Natural killer cell (primary cell): Measurements from ENCODE around the gene KRT76. TPM values are rescaled to one million over a fixed set of nuclear protein-coding genes. Genes with fewer than 3 reads are reported as not detected.

ENCODE experiments used
- ATAC-seq, 3 donors: fragments of 150-1000 bp in 2 of 3; fragments of 200-7000 bp in 1 of 3; cut with Tn5 transposase; 1 replicate in 1 of 3; 2 replicates in 2 of 3; pipeline ENCODE4 v1.10.0; 2021; ENCODE audit warnings: mild to moderate bottlenecking in 2 of 3, moderate library complexity in 2 of 3
- DNase-seq, 2 donors: peaks; one replicate each; pipeline versions ENCODE4 v3.0.0 to v3.0.0-alpha.2; 2013 to 2021; ENCODE audit warnings: mixed read lengths in 1 of 2
- H3K27ac ChIP-seq: one replicate; pipeline ENCODE4 v1.5.1; 2013; ENCODE audit warnings: mild to moderate bottlenecking, low read length
- H3K27me3 ChIP-seq: one replicate; pipeline ENCODE4 v1.6.1; 2013; ENCODE audit warnings: low read length; ENCODE audit not compliant: control insufficient read depth, insufficient read depth
- H3K36me3 ChIP-seq: one replicate; pipeline ENCODE4 v1.6.1; 2013; ENCODE audit warnings: low read length; ENCODE audit not compliant: control insufficient read depth, insufficient read depth
- H3K4me1 ChIP-seq: one replicate; pipeline ENCODE4 v1.6.1; 2013; ENCODE audit warnings: low read length; ENCODE audit not compliant: control insufficient read depth, insufficient read depth
- H3K4me3 ChIP-seq: one replicate; pipeline ENCODE4 v1.5.1; 2013; ENCODE audit warnings: low read length
- H3K9me3 ChIP-seq: one replicate; pipeline ENCODE4 v1.6.1; 2013; ENCODE audit warnings: low read length; ENCODE audit not compliant: control insufficient read depth, insufficient read depth
- H3K27ac Mint-ChIP-seq, 2 donors: one replicate each; pipeline ENCODE4 v1.8.0; 2022; ENCODE audit warnings: mild to moderate bottlenecking in 2 of 2, mixed read lengths in 2 of 2, moderate library complexity in 1 of 2
- H3K27me3 Mint-ChIP-seq, 2 donors: one replicate each; pipeline ENCODE4 v1.8.0; 2022; ENCODE audit warnings: low read depth in 2 of 2, mixed read lengths in 2 of 2
- H3K36me3 Mint-ChIP-seq: one replicate; pipeline ENCODE4 v1.8.0; 2022; ENCODE audit warnings: mixed read lengths
- H3K4me1 Mint-ChIP-seq, 2 donors: one replicate each; pipeline ENCODE4 v1.8.0; 2022; ENCODE audit warnings: mixed read lengths in 2 of 2
- H3K4me3 Mint-ChIP-seq: one replicate; pipeline ENCODE4 v1.8.0; 2022; ENCODE audit warnings: mild to moderate bottlenecking, moderate library complexity, mixed read lengths
- H3K9me3 Mint-ChIP-seq, 2 donors: one replicate each; pipeline ENCODE4 v1.8.0; 2022; ENCODE audit warnings: mixed read lengths in 2 of 2
- CTCF ChIP-seq: fragments of 200-600 bp; IDR thresholded peaks from one replicate; pipeline ENCODE4 v1.8.0; 2022; ENCODE audit warnings: antibody characterized with exemption
- WGBS: methylation state at CpG from one replicate; pipeline ENCODE4 v1.1.7; 2013; ENCODE audit warnings: missing lambda C conversion rate; ENCODE audit not compliant: insufficient coverage; 5-methylcytosine and 5-hydroxymethylcytosine counted together
- intact Hi-C: fragments of 100-400 bp; cut with micrococcal nuclease; formaldehyde crosslinking; loops from one replicate; pipeline ENCODE4 v1.14.2; 2022
- total RNA-seq, 4 donors: library from RNA; stranded (reverse); fragments of 120-200 nt in 1 of 4; gene quantifications; one replicate each; pipeline versions ENCODE4 v1.2.3 to v1.2.4, GENCODE V29; 2013 to 2022

KRT76 gene
- total RNA-seq, 3 donors from 2014 or later (not counting 1 experiment from before 2014, with no cell fraction given), result not detected

GRCh38 chr12:52766351-52767019 lies 10.7 kb downstream of the KRT76 start:
- ATAC-seq (no peak), DNase-seq (no peak)
- no peaks in the 10 kb centered on the region for H3K27me3 ChIP-seq
- no peak for TF ChIP-seq CTCF
- intact Hi-C loops, result no loop called here
- Mint-ChIP-seq H3K27me3 (peaks cover 8 to 11% of the 10 kb centered on the region in 2 donors), H3K4me3 (no peak overlapping the region), H3K4me1 (no peaks in the 10 kb centered on the region), H3K27ac (no peak overlapping the region), H3K36me3 (no peaks in the 10 kb centered on the region), H3K9me3 (no peaks in the 10 kb centered on the region)
- H3K27ac ChIP-seq, result no peak overlapping the region
- no peaks in the 10 kb centered on the region for H3K4me1 ChIP-seq
- no peak overlapping the region for H3K4me3 ChIP-seq
- WGBS, result 95% methylated on average over 5 of the region's 5 CpGs
- peaks cover 6% of the 10 kb centered on the region for H3K9me3 ChIP-seq
- H3K36me3 ChIP-seq, result no peaks in the 10 kb centered on the region

- Histone ChIP-seq H3K4me3 (no peak overlapping the region), H3K27ac (no peak overlapping the region), H3K36me3 (no peaks in the 10 kb centered on the region), H3K9me3 (peaks cover 10% of the 10 kb centered on the region), H3K27me3 (no peaks in the 10 kb centered on the region), H3K4me1 (no peaks in the 10 kb centered on the region)
- intact Hi-C loops, result no loop called here
- DNase-seq (no peak), ATAC-seq (no peak)
- TF ChIP-seq CTCF, result no peak
- H3K9me3 Mint-ChIP-seq, result peaks cover under 1 to 3% of the 10 kb centered on the region in 2 donors
- no peaks in the 10 kb centered on the region for H3K4me1 Mint-ChIP-seq
- H3K27me3 Mint-ChIP-seq, result peaks cover under 1 to 11% of the 10 kb centered on the region in 2 donors
- no peak overlapping the region for H3K4me3 Mint-ChIP-seq
- 62% methylated on average over 1 of the region's 1 CpG for WGBS
- H3K27ac Mint-ChIP-seq, result no peak overlapping the region
- no peaks in the 10 kb centered on the region for H3K36me3 Mint-ChIP-seq
Observed at GRCh38 chr12:52765702-52766101, 11.4 kb downstream of the KRT76 start.

GRCh38 chr12:52763991-52764390 lies 13.2 kb downstream of the KRT76 start:
- Histone ChIP-seq H3K4me1 (no peaks in the 10 kb centered on the region), H3K27me3 (no peaks in the 10 kb centered on the region), H3K9me3 (peaks cover 20% of the 10 kb centered on the region), H3K27ac (no peak overlapping the region), H3K4me3 (no peak overlapping the region), H3K36me3 (no peaks in the 10 kb centered on the region)
- Mint-ChIP-seq H3K9me3 (peaks cover 2 to 7% of the 10 kb centered on the region in 2 donors), H3K36me3 (no peaks in the 10 kb centered on the region), H3K4me1 (no peaks in the 10 kb centered on the region), H3K27ac (no peak overlapping the region), H3K27me3 (peaks cover 0 to 8% of the 10 kb centered on the region in 2 donors), H3K4me3 (no peak overlapping the region)
- no peak for TF ChIP-seq CTCF
- intact Hi-C loops, result no loop called here
- WGBS, result 64% methylated on average over 2 of the region's 2 CpGs
- ATAC-seq (no peak), DNase-seq (no peak)
